Panc1 (cell line): ENCODE measurements around the gene DGLUCY. TPM values are rescaled to one million over a fixed set of nuclear protein-coding genes. Genes with fewer than 3 reads are reported as not detected.

Source experiments
- ATAC-seq: fragments of 200-7000 bp; cut with Tn5 transposase; 2 replicates; pipeline ENCODE4 v1.9.1; 2020; ENCODE audit warnings: mild to moderate bottlenecking, moderate library complexity
- BruUV-seq: library from RNA; stranded (reverse); fragments of 400-500 nt; replicated peaks from 2 replicates; lab custom pipeline; 2021; lab: Mats Ljungman, UMichigan
- CTCF ChIA-PET: fragments of 300-600 bp; sonication (Branson Sonifier 250); formaldehyde crosslinking; loops from one replicate; lab custom pipeline; 2022; ENCODE audit warnings: antibody characterized with exemption; lab: Charles Lee
- POLR2A ChIA-PET: fragments of 300-600 bp; sonication (Branson Sonifier 250); formaldehyde crosslinking; loops from one replicate; lab custom pipeline; 2022; ENCODE audit warnings: antibody characterized with exemption; lab: Charles Lee
- DNase-seq: peaks from one replicate; pipeline ENCODE4 v3.0.0-alpha.2; 2010; ENCODE audit warnings: low read depth, low spot score
- H3K27ac ChIP-seq: 2 replicates; pipeline ENCODE4 v1.5.1; 2011; ENCODE audit warnings: mild to moderate bottlenecking, low read length, inconsistent platforms
- H3K27me3 ChIP-seq: fragments of 200-500 bp; sonication (Bioruptor generic); 2 replicates; pipeline ENCODE4 v1.6.0; 2014; ENCODE audit warnings: low read length, inconsistent platforms; ENCODE audit not compliant: control insufficient read depth, insufficient read depth
- H3K36me3 ChIP-seq: fragments of 200-500 bp; sonication (Bioruptor generic); 2 replicates; pipeline ENCODE4 v1.5.1; 2014; ENCODE audit warnings: inconsistent platforms, mild to moderate bottlenecking, low read length, moderate library complexity; ENCODE audit not compliant: control insufficient read depth, insufficient read depth
- H3K4me1 ChIP-seq: 2 replicates; pipeline ENCODE4 v1.5.1; 2011; ENCODE audit warnings: inconsistent platforms, mild to moderate bottlenecking, low read length, moderate library complexity; ENCODE audit not compliant: control insufficient read depth, insufficient read depth
- H3K4me3 ChIP-seq, 2 experiments: 2 replicates each; pipeline ENCODE4 v1.5.1; 2011 to 2012; ENCODE audit warnings: low read depth in 2 of 2, low read length in 2 of 2, mild to moderate bottlenecking in 2 of 2, inconsistent platforms in 1 of 2, moderate library complexity in 1 of 2
- H3K9me3 ChIP-seq: fragments of 200-500 bp; sonication (Bioruptor generic); 2 replicates; pipeline ENCODE4 v1.5.1; 2014; ENCODE audit warnings: low read depth, mild to moderate bottlenecking, inconsistent platforms, low read length, moderate library complexity; ENCODE audit not compliant: control insufficient read depth, insufficient read depth
- POLR2AphosphoS5 ChIP-seq: IDR thresholded peaks from 2 replicates; pipeline ENCODE4 v1.6.1; 2012; ENCODE audit warnings: mild to moderate bottlenecking, low read depth, low read length, moderate library complexity
- REST ChIP-seq, 2 experiments: IDR thresholded peaks; 2 replicates each; pipeline ENCODE4 v1.6.1; 2011 to 2012; ENCODE audit warnings: low read depth in 2 of 2, control low read depth in 1 of 2, low read length in 1 of 2, mild to moderate bottlenecking in 1 of 2, moderate library complexity in 1 of 2; ENCODE audit not compliant: insufficient read depth in 1 of 2
- SIN3A ChIP-seq: IDR thresholded peaks from 2 replicates; pipeline ENCODE4 v1.6.1; 2012; ENCODE audit warnings: low read depth, mild to moderate bottlenecking, low read length, moderate library complexity, borderline replicate concordance; ENCODE audit not compliant: insufficient read depth
- TCF7L2 ChIP-seq: IDR thresholded peaks from 2 replicates; pipeline ENCODE4 v1.6.1; 2011; ENCODE audit warnings: mild to moderate bottlenecking, low read depth, low read length, inconsistent platforms
- in situ Hi-C: cut with HindIII; loops from 2 replicates; pipeline ENCODE4 v1.10.0; 2016; ENCODE audit warnings: low sequenced_read_pairs, low pct_unique_long_range_greater_than_20kb
- intact Hi-C: fragments of 100-400 bp; cut with micrococcal nuclease; formaldehyde crosslinking; loops from one replicate; pipeline ENCODE4 v1.10.0; 2022; ENCODE audit not compliant: unreplicated experiment
- total RNA-seq: library from RNA; stranded (reverse); gene quantifications from one replicate; pipeline ENCODE4 v1.2.1, GENCODE V29; 2021; ENCODE audit not compliant: unreplicated experiment
- TF ChIP-seq, protein P1 (sequence below): fragments of 450-650 bp; IDR thresholded peaks from 2 replicates; pipeline ENCODE4 v1.5.1; 2017; ENCODE audit warnings: mild to moderate bottlenecking

The DGLUCY gene
- total RNA-seq, 1 experiment from 2014 or later = 21.3 TPM

DNA sequence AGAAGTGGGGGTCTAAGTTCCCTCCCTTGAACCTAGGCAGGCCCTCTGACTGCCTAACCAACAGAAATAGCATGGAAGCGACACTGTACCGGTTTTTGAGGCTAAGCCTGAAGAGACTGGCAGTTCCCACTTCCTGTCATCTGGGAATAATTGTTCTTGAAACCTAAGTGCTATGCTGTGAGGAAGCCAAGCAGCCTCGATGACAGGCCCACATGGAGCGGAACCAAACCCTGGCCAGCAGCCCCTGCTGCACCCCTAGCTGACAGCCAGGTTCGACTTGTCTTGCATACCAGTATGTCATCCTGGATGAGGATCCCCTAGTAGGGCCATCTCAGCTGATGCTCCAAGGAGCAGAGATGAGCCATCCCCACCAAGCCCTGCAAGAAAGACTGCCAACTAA lies 137.0 kb downstream of the DGLUCY start:
- no TSS peak for BruUV-seq
- CTCF ChIA-PET = no interaction called here
- in situ Hi-C loops (no loop called here), intact Hi-C loops (no loop called here)
- POLR2A ChIA-PET = no interaction called here
- Histone ChIP-seq H3K27me3 (no peaks in the 10 kb centered on the region), H3K27ac (no peak overlapping the region), H3K4me1 (no peaks in the 10 kb centered on the region), H3K36me3 (no peaks in the 10 kb centered on the region), H3K4me3 (no peak overlapping the region), H3K9me3 (no peaks in the 10 kb centered on the region)
- ATAC-seq (no peak), DNase-seq (no peak)
- no peak for TF ChIP-seq TCF7L2
- no peak for TF ChIP-seq SIN3A
- TF ChIP-seq, protein P1, sequence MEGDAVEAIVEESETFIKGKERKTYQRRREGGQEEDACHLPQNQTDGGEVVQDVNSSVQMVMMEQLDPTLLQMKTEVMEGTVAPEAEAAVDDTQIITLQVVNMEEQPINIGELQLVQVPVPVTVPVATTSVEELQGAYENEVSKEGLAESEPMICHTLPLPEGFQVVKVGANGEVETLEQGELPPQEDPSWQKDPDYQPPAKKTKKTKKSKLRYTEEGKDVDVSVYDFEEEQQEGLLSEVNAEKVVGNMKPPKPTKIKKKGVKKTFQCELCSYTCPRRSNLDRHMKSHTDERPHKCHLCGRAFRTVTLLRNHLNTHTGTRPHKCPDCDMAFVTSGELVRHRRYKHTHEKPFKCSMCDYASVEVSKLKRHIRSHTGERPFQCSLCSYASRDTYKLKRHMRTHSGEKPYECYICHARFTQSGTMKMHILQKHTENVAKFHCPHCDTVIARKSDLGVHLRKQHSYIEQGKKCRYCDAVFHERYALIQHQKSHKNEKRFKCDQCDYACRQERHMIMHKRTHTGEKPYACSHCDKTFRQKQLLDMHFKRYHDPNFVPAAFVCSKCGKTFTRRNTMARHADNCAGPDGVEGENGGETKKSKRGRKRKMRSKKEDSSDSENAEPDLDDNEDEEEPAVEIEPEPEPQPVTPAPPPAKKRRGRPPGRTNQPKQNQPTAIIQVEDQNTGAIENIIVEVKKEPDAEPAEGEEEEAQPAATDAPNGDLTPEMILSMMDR = no peak
- TF ChIP-seq REST (IDR thresholded peaks at IDR 0.05; ENCODE audit: insufficient read depth in 1 of 2, low read depth in 2 of 2, low read length in 1 of 2) = no peak
- TF ChIP-seq POLR2AphosphoS5 = no peak

- intact Hi-C loops = no loop called here
- TF ChIP-seq TCF7L2 = no peak
- no peak for TF ChIP-seq POLR2AphosphoS5
- TF ChIP-seq, protein P1 = no peak
- no peak for TF ChIP-seq REST (IDR thresholded peaks at IDR 0.05; ENCODE audit: insufficient read depth in 1 of 2, low read depth in 2 of 2, low read length in 1 of 2)
- TF ChIP-seq SIN3A = no peak
- no peaks in the 10 kb centered on the region for H3K9me3 ChIP-seq
- H3K4me1 ChIP-seq = no peaks in the 10 kb centered on the region
- H3K27me3 ChIP-seq = no peaks in the 10 kb centered on the region
- no peak for DNase-seq
- H3K4me3 ChIP-seq = peak overlapping the region; percentile 41 to 43
- ATAC-seq = peak; percentile 66
- BruUV-seq = no TSS peak
- ChIA-PET CTCF (interaction anchor here (0.5 kb wide), 1 partner anchor 166 kb away, joined by 5 read pairs; no protein-coding TSS in a partner anchor), POLR2A (no interaction called here)
- no peak overlapping the region for H3K27ac ChIP-seq
- H3K36me3 ChIP-seq = no peaks in the 10 kb centered on the region
- in situ Hi-C loops = no loop called here
Measured at GRCh38 chr14:91252871-91253794, 139.3 kb downstream of the DGLUCY start.
